Muscle of leg (tissue), 11 donors: ENCODE measurements around the gene FAM120A. TPM values are rescaled to one million over a fixed set of nuclear protein-coding genes. Genes with fewer than 3 reads are reported as not detected.
A peak's percentile ranks its signal among the peaks of the same experiment; 100 is the strongest.
"Not testable (repeated sequence)": the region's sequence is repeated elsewhere in the genome, so short reads cannot be mapped to it uniquely, and the experiment has no call there.

Experiments
- DNase-seq: peaks from one replicate; pipeline ENCODE4 v3.0.0; 2013
- H3K27ac ChIP-seq: one replicate; pipeline ENCODE4 v1.5.1; 2013; ENCODE audit warnings: mild to moderate bottlenecking, low read length, control low read depth
- H3K27me3 ChIP-seq: one replicate; pipeline ENCODE4 v1.6.1; 2013; ENCODE audit warnings: low read length; ENCODE audit not compliant: control insufficient read depth, insufficient read depth
- H3K36me3 ChIP-seq: one replicate; pipeline ENCODE4 v1.6.1; 2013; ENCODE audit warnings: low read length; ENCODE audit not compliant: control insufficient read depth, insufficient read depth
- H3K4me1 ChIP-seq: one replicate; pipeline ENCODE4 v1.6.1; 2013; ENCODE audit warnings: low read length; ENCODE audit not compliant: control insufficient read depth, insufficient read depth
- H3K4me3 ChIP-seq: one replicate; pipeline ENCODE4 v1.5.1; 2013; ENCODE audit warnings: low read length, control low read depth
- H3K9me3 ChIP-seq: replicated peaks from 2 replicates; pipeline ENCODE4 v1.6.1; 2013; ENCODE audit warnings: low read depth, low read length; ENCODE audit not compliant: control insufficient read depth
- WGBS: methylation state at CpG from one replicate; pipeline ENCODE4 v1.1.5; 2013; ENCODE audit warnings: missing lambda C conversion rate; ENCODE audit not compliant: insufficient coverage; 5-methylcytosine and 5-hydroxymethylcytosine counted together
- polyA plus RNA-seq, 8 donors: library from polyadenylated mRNA; unstranded; fragments of 120-200 nt; gene quantifications; one replicate each; pipeline versions ENCODE4 v1.2.1 to v1.2.3, GENCODE V29; 2013; ENCODE audit warnings: inconsistent platforms in 1 of 8, low replicate concordance in 1 of 8; ENCODE audit not compliant: insufficient read length in 8 of 8, insufficient read depth in 1 of 8
- total RNA-seq: library from RNA; stranded (reverse); fragments of 120-200 nt; gene quantifications from one replicate; pipeline ENCODE4 v1.2.4, GENCODE V29; 2013

The FAM120A gene
- total and polyA plus RNA-seq, 9 donors: 45.8 to 68.3 (median 61.3) TPM

- 60% methylated on average over 8 of the region's 10 CpGs for WGBS
Observed at GRCh38 chr9:93422977-93423616, 28.4 kb upstream of the FAM120A start.

GRCh38 chr9:93427655-93428379 lies 23.7 kb upstream of the FAM120A start:
- Histone ChIP-seq H3K27ac (no peak overlapping the region), H3K4me3 (no peak overlapping the region), H3K27me3 (peaks cover 2% of the 10 kb centered on the region), H3K4me1 (no peaks in the 10 kb centered on the region), H3K36me3 (no peaks in the 10 kb centered on the region), H3K9me3 (no peaks in the 10 kb centered on the region)
- DNase-seq: no peak
- WGBS: 31% methylated on average over 1 of the region's 5 CpGs

More at GRCh38 chr9:93422977-93423616, 28.4 kb upstream of the FAM120A start:
- Histone ChIP-seq H3K4me3 (no peak overlapping the region), H3K36me3 (no peaks in the 10 kb centered on the region), H3K27me3 (peaks cover 2% of the 10 kb centered on the region), H3K27ac (no peak overlapping the region), H3K9me3 (peaks cover 7% of the 10 kb centered on the region), H3K4me1 (no peaks in the 10 kb centered on the region)
- no peak for DNase-seq

- no peaks in the 10 kb centered on the region for H3K9me3 ChIP-seq
- WGBS: 10% methylated on average over 3 of the region's 5 CpGs
- H3K4me3 ChIP-seq: no peak overlapping the region
- peak; percentile 27 for DNase-seq
- no peaks in the 10 kb centered on the region for H3K4me1 ChIP-seq
- no peaks in the 10 kb centered on the region for H3K36me3 ChIP-seq
- no peak overlapping the region for H3K27ac ChIP-seq
- H3K27me3 ChIP-seq: peaks cover 2% of the 10 kb centered on the region
Observed at GRCh38 chr9:93431539-93432105, 19.9 kb upstream of the FAM120A start.

GRCh38 chr9:93432964-93433363 lies 18.5 kb upstream of the FAM120A start:
- H3K36me3 ChIP-seq: no peaks in the 10 kb centered on the region
- WGBS: no CpG with 5 or more reads among the region's 1 CpG
- no peak overlapping the region for H3K4me3 ChIP-seq
- no peaks in the 10 kb centered on the region for H3K9me3 ChIP-seq
- no peaks in the 10 kb centered on the region for H3K4me1 ChIP-seq
- DNase-seq: no peak
- no peak overlapping the region for H3K27ac ChIP-seq
- no peaks in the 10 kb centered on the region for H3K27me3 ChIP-seq

- no peaks in the 10 kb centered on the region for H3K27me3 ChIP-seq
- DNase-seq: no peak
- H3K4me1 ChIP-seq: no peaks in the 10 kb centered on the region
- no peaks in the 10 kb centered on the region for H3K36me3 ChIP-seq
- no peaks in the 10 kb centered on the region for H3K9me3 ChIP-seq
- H3K4me3 ChIP-seq: no peak overlapping the region
- H3K27ac ChIP-seq: no peak overlapping the region
- 94% methylated on average over 2 of the region's 3 CpGs for WGBS
Observed at GRCh38 chr9:93434056-93434455, 17.4 kb upstream of the FAM120A start.

- Histone ChIP-seq H3K4me1 (no peaks in the 10 kb centered on the region), H3K27me3 (no peaks in the 10 kb centered on the region), H3K9me3 (no peaks in the 10 kb centered on the region), H3K27ac (no peak overlapping the region), H3K4me3 (no peak overlapping the region), H3K36me3 (no peaks in the 10 kb centered on the region)
- no peak for DNase-seq
- no CpG with 5 or more reads among the region's 8 CpGs for WGBS
Observed at GRCh38 chr9:93435386-93435785, 16.1 kb upstream of the FAM120A start.

GRCh38 chr9:93436218-93436617 lies 15.3 kb upstream of the FAM120A start:
- H3K4me3 ChIP-seq: no peak overlapping the region
- no peaks in the 10 kb centered on the region for H3K36me3 ChIP-seq
- no peaks in the 10 kb centered on the region for H3K9me3 ChIP-seq
- no peaks in the 10 kb centered on the region for H3K4me1 ChIP-seq
- H3K27me3 ChIP-seq: no peaks in the 10 kb centered on the region
- no CpG with 5 or more reads among the region's 6 CpGs for WGBS
- H3K27ac ChIP-seq: no peak overlapping the region
- no peak for DNase-seq

GRCh38 chr9:93436655-93437407 lies 14.7 kb upstream of the FAM120A start:
- 88% methylated on average over 7 of the region's 7 CpGs for WGBS
- Histone ChIP-seq H3K36me3 (no peaks in the 10 kb centered on the region), H3K9me3 (no peaks in the 10 kb centered on the region), H3K27me3 (no peaks in the 10 kb centered on the region), H3K4me3 (no peak overlapping the region), H3K4me1 (no peaks in the 10 kb centered on the region), H3K27ac (no peak overlapping the region)
- DNase-seq: no peak

- Histone ChIP-seq H3K4me1 (no peaks in the 10 kb centered on the region), H3K27ac (no peak overlapping the region), H3K9me3 (no peaks in the 10 kb centered on the region), H3K36me3 (no peaks in the 10 kb centered on the region), H3K4me3 (no peak overlapping the region), H3K27me3 (no peaks in the 10 kb centered on the region)
- no peak for DNase-seq
- 60% methylated on average over 1 of the region's 2 CpGs for WGBS
Observed at GRCh38 chr9:93437996-93438395, 13.5 kb upstream of the FAM120A start.

GRCh38 chr9:93439301-93439700 lies 12.2 kb upstream of the FAM120A start:
- 100% methylated on average over 1 of the region's 6 CpGs for WGBS
- H3K27ac ChIP-seq, H3K4me1 ChIP-seq, H3K9me3 ChIP-seq, H3K4me3 ChIP-seq, H3K27me3 ChIP-seq, H3K36me3 ChIP-seq, DNase-seq: not testable (repeated sequence)
